ENCODE results near the gene TXLNB.

DNA sequence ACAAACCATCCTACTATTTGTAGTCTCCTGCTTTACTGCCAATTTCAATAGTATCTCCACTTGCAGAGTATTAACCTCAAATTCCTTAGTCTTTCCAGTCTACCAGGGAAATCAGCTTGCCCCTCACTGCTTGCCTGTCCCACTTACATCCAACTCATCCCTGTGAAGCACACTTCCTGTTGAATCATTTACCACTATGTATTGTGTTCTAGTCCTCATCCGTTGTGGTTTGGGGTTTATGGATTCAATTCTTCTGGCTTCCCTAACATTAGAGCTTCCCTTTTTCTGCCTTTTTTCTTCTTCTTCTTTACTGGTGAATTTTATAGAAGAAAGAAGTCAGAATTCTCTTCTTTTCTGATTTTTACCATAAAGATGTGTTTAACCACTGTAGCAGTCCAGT lies 5.1 kb upstream of the TXLNB start:
- TF ChIP-seq CTCF (conservative IDR thresholded peaks at IDR 0.05; ENCODE audit: low read depth, low read length) = no peak
- TF ChIP-seq EZH2 (IDR thresholded peaks at IDR 0.05; ENCODE audit: borderline replicate concordance, low read depth, low read length, poor library complexity, severe bottlenecking) = no peak

All from A673 (cell line).